Astrocyte (in vitro differentiated cells and primary cell): Measurements from ENCODE around the gene RPUSD1.

Source experiments
- CTCF ChIP-seq: IDR thresholded peaks from 2 replicates; pipeline ENCODE4 v1.5.1; 2011; ENCODE audit warnings: low read depth, mild to moderate bottlenecking, inconsistent platforms, low read length, moderate library complexity; ENCODE audit not compliant: insufficient read depth
- EZH2 ChIP-seq: IDR thresholded peaks from 2 replicates; pipeline ENCODE4 v1.6.1; 2012; ENCODE audit warnings: mild to moderate bottlenecking, low read length, inconsistent platforms; ENCODE audit not compliant: insufficient read depth

GRCh38 chr16:784431-784830 lies 3.8 kb downstream of the RPUSD1 start:
- TF ChIP-seq EZH2 (no peak), CTCF (no peak)
